Transverse colon (tissue), 4 donors: ENCODE data around the gene HPCAL1.

Source experiments
- POLR2A ChIP-seq: fragments of 450-650 bp; IDR thresholded peaks from one replicate; pipeline ENCODE4 v1.6.1; 2016; ENCODE audit warnings: antibody characterized with exemption, mild to moderate bottlenecking, moderate library complexity
- POLR2AphosphoS5 ChIP-seq, 3 donors: sonication (generic); formaldehyde crosslinking; IDR thresholded peaks; one replicate each; pipeline ENCODE4 v1.6.1; 2016; ENCODE audit warnings: antibody characterized with exemption in 3 of 3
- TF ChIP-seq, protein P1 (sequence below), 5 experiments: fragments of 200-600 bp in 3 of 5; fragments of 450-650 bp in 2 of 5; sonication (generic) in 3 of 5; IDR thresholded peaks; 1 replicate in 2 of 5; 2 replicates in 3 of 5; pipeline ENCODE4 v1.5.1; 2016 to 2017; ENCODE audit warnings: antibody characterized with exemption in 5 of 5, inconsistent platforms in 3 of 5, mild to moderate bottlenecking in 2 of 5, moderate library complexity in 1 of 5

DNA sequence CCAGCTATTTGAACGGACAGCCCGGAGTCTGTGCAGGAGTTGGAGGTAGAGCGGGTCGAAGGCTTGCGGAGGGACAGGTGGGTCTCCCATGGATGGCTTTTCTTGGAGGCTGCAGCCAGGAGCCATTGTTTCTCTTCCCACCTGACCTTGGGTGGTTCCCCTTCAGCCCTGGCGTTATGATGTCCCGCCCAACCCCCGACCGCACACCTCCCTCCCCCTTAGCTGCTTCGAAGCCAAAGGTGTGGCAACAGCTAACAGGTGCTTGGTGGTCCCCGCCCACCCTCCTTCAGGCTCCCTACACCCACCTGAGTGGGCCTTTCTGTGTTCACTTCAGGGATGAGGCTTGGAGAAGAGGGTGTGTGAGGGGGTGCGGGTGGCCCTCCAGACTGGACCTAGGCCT is 62.7 kb downstream of the HPCAL1 start:
- TF ChIP-seq, protein P1, sequence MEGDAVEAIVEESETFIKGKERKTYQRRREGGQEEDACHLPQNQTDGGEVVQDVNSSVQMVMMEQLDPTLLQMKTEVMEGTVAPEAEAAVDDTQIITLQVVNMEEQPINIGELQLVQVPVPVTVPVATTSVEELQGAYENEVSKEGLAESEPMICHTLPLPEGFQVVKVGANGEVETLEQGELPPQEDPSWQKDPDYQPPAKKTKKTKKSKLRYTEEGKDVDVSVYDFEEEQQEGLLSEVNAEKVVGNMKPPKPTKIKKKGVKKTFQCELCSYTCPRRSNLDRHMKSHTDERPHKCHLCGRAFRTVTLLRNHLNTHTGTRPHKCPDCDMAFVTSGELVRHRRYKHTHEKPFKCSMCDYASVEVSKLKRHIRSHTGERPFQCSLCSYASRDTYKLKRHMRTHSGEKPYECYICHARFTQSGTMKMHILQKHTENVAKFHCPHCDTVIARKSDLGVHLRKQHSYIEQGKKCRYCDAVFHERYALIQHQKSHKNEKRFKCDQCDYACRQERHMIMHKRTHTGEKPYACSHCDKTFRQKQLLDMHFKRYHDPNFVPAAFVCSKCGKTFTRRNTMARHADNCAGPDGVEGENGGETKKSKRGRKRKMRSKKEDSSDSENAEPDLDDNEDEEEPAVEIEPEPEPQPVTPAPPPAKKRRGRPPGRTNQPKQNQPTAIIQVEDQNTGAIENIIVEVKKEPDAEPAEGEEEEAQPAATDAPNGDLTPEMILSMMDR (IDR thresholded peaks at IDR 0.05), result no peak
- no peak for TF ChIP-seq POLR2AphosphoS5 (IDR thresholded peaks at IDR 0.05)
- TF ChIP-seq POLR2A, result no peak
